Measurements from ENCODE around the gene RASSF10. TPM values are rescaled to one million over a fixed set of nuclear protein-coding genes. Genes with fewer than 3 reads are reported as not detected.

Gene RASSF10
- total and polyA plus RNA-seq, 2 experiments from 2014 or later: 8.2 TPM; not detected in 1

GRCh38 chr11:12986194-12986898 lies 22.8 kb upstream of the RASSF10 start:
- H3K27me3 ChIP-seq: peaks cover 2% of the 10 kb centered on the region
- H3K9me3 ChIP-seq (ENCODE audit: low read depth): no peaks in the 10 kb centered on the region
- DNase-seq (ENCODE audit: low read depth in 1 of 2, low spot score in 1 of 2): no peak
- no peaks in the 10 kb centered on the region for H3K36me3 ChIP-seq
- no peak for TF ChIP-seq CTCF (IDR thresholded peaks at IDR 0.05; ENCODE audit: low read depth, low read length)
- no peak overlapping the region for H3K27ac ChIP-seq
- no peaks in the 10 kb centered on the region for H3K4me1 ChIP-seq (ENCODE audit: low read depth)
- H3K4me3 ChIP-seq: no peak overlapping the region

- Histone ChIP-seq H3K36me3 (no peaks in the 10 kb centered on the region), H3K4me3 (no peak overlapping the region), H3K27me3 (peaks cover 6% of the 10 kb centered on the region), H3K4me1 (ENCODE audit: low read depth) (no peaks in the 10 kb centered on the region), H3K9me3 (ENCODE audit: low read depth) (no peaks in the 10 kb centered on the region), H3K27ac (no peak overlapping the region)
- DNase-seq (ENCODE audit: low read depth in 1 of 2, low spot score in 1 of 2): no peak
- TF ChIP-seq CTCF (IDR thresholded peaks at IDR 0.05; ENCODE audit: low read depth, low read length): no peak
Observed at GRCh38 chr11:12989428-12990161, 19.5 kb upstream of the RASSF10 start.

GRCh38 chr11:12990162-12990480 lies 19.0 kb upstream of the RASSF10 start:
- no peak for DNase-seq (ENCODE audit: low read depth in 1 of 2, low spot score in 1 of 2)
- no peak overlapping the region for H3K4me3 ChIP-seq
- peaks cover 6% of the 10 kb centered on the region for H3K27me3 ChIP-seq
- TF ChIP-seq CTCF (IDR thresholded peaks at IDR 0.05; ENCODE audit: low read depth, low read length): no peak
- H3K4me1 ChIP-seq (ENCODE audit: low read depth): no peaks in the 10 kb centered on the region
- H3K27ac ChIP-seq: no peak overlapping the region
- no peaks in the 10 kb centered on the region for H3K9me3 ChIP-seq (ENCODE audit: low read depth)
- no peaks in the 10 kb centered on the region for H3K36me3 ChIP-seq

- DNase-seq (ENCODE audit: low read depth in 1 of 2, low spot score in 1 of 2): no peak
- Histone ChIP-seq H3K4me3 (no peak overlapping the region), H3K27me3 (peaks cover 6% of the 10 kb centered on the region), H3K4me1 (ENCODE audit: low read depth) (no peaks in the 10 kb centered on the region), H3K9me3 (ENCODE audit: low read depth) (no peaks in the 10 kb centered on the region), H3K27ac (no peak overlapping the region), H3K36me3 (no peaks in the 10 kb centered on the region)
- no peak for TF ChIP-seq CTCF (IDR thresholded peaks at IDR 0.05; ENCODE audit: low read depth, low read length)
Observed at GRCh38 chr11:12991426-12991825, 17.7 kb upstream of the RASSF10 start.

- no peak for TF ChIP-seq CTCF (IDR thresholded peaks at IDR 0.05; ENCODE audit: low read depth, low read length)
- Histone ChIP-seq H3K27me3 (peaks cover 6% of the 10 kb centered on the region), H3K9me3 (ENCODE audit: low read depth) (no peaks in the 10 kb centered on the region), H3K27ac (no peak overlapping the region), H3K36me3 (no peaks in the 10 kb centered on the region), H3K4me3 (no peak overlapping the region), H3K4me1 (ENCODE audit: low read depth) (no peaks in the 10 kb centered on the region)
- DNase-seq (ENCODE audit: low read depth in 1 of 2, low spot score in 1 of 2): no peak
Observed at GRCh38 chr11:12993626-12994025, 15.5 kb upstream of the RASSF10 start.

Data from cardiac muscle cell (in vitro differentiated cells and primary cell).